SH-SY5Y (cell line): ENCODE data around the gene PCAT6.

Experiments used
- GATA2 ChIP-seq: IDR thresholded peaks from 2 replicates; pipeline ENCODE4 v1.6.1; 2011; ENCODE audit warnings: mild to moderate bottlenecking, low read depth, low read length
- GATA3 ChIP-seq: IDR thresholded peaks from 2 replicates; pipeline ENCODE4 v1.6.1; 2011; ENCODE audit warnings: low read depth, mild to moderate bottlenecking, low read length, moderate library complexity

Gene PCAT6

DNA sequence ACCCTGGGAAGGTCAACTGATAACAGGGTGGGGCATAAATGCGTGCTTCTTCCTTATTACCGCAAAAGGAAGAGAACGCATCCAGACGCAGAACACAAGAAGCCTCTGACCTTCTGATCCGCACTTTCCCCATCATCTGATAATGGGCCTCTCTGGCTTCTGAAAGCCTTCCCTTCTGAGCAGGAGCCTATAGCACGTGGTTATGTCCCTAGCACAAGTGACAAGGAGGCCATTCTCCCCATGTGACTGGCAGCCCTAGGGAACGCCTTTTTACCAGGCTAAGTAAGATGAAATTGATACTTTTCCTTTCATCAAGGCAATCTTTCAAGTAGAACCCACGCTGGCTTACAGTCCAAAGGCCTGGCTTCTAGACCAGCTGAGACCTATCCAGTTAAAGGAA lies 44.0 kb downstream of the PCAT6 start:
- TF ChIP-seq GATA2 (no peak), GATA3 (no peak)

DNA sequence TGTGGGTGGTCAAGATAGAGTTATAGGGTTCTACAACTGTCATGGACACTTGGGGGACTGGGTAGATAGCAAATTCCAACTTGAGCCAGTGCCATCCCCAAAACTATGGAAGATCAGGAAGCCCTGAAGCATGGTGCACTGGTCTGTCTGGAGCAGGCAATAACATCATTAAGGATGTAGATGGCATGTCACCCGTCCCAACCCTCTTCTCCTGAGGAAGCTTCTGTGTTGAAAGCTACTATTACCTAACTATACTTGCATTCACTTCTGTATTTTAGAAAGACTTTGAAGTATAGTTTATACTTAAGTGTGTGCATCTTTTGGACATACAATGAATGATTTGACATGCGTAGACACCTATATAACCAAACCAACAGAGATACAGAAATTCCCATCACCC lies 45.3 kb downstream of the PCAT6 start:
- TF ChIP-seq GATA2 (no peak), GATA3 (no peak)

GRCh38 chr1:202857136-202857610 lies 46.4 kb downstream of the PCAT6 start:
- TF ChIP-seq GATA2 (no peak), GATA3 (no peak)

DNA sequence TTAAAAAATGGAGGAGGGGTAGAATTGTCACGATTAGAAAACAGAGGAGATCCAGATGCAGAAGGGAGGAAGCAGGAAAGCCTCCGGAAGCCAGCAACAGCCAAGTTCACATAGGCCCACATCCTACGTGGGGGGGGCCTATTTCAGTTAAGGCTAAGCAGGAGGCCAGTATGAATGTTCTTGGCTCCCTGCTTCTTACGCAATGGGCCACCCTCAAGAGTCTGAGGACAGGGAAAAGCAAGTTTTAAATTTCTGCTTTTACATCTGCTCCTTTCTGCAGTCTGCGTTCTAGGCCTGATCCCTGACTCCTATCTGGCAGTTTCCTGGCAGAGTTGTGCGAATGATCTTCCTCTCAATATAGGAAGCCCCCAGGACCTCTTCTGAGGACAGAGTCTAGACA lies 47.6 kb downstream of the PCAT6 start:
- TF ChIP-seq GATA2 (no peak), GATA3 (no peak)

DNA sequence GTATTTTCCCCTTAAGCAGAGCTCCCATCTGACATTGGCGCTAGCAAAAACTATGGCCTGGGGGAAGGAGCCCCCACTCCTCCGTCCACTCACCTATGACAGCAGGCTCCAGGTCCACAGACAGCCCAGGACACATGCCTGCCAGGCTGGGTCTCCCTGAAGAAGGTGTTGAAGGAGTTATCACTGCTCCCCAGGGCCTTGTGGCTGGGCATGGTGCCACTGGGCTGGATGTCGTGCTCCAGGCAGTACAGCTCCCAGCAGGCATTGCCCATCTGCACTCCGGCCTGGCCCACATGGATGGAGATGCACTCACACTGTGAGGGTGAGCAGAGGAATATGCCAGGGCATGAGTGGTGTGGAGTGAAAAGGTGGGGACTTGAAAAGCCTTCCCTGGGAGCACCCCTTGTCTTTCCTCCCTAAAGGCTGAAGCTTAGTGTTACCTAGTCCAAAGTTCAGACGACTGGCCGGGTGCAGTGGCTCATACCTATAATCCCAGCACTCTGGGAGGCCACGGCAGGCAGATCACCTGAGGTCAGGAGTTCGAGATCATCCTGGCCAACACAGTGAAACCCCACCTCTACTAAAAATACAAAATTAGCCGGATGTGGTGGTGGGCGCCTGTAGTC lies 48.1 kb downstream of the PCAT6 start:
- TF ChIP-seq GATA3 = no peak

DNA sequence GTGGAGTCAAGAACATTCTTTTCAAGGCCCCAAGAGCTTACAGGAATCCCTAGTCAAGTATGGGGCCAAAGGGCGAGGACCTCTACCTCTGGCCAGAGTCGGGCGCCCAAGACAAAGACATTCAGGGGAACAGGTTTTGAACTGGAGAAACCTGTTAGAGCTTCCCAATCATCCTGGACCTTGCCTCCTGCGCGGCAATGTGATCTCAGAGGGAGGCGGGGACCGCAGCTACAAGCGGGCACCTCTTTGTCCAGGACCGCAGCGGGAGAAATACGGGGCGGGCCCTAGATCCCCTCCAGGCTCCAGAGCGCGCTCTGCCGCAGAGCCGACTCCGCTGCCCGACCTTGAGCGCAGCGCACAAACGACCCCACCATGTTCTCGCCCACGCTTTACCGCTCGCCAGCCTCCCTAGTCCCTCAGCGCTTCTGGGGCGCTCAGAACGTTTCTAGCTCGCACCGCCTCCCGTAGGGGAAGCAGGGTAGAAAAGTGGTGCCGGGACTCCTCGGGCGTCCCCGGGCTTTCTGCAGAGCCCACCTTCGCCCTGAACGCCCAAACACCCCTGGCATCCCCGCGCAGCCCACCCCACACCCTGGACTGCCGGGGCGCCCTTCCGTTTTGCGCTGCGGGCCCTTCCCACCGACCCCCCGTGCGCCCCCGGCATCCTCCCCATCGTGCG lies 50.1 kb downstream of the PCAT6 start:
- TF ChIP-seq GATA3 (no peak), GATA2 (no peak)
